Choroid plexus epithelial cell (primary cell): ENCODE measurements around the gene KMT5B.

ENCODE experiments used
- DNase-seq: peaks from one replicate; pipeline ENCODE4 v3.0.0-alpha.2; 2010; ENCODE audit warnings: low read depth
- H3K4me3 ChIP-seq: 2 replicates; pipeline ENCODE4 v1.5.1; 2011; ENCODE audit warnings: low read depth, mild to moderate bottlenecking, control low read depth, low read length, moderate library complexity
- TF ChIP-seq, protein P1 (sequence below): conservative IDR thresholded peaks from 2 replicates; pipeline ENCODE4 v1.5.1; 2011; ENCODE audit warnings: low read depth, mild to moderate bottlenecking, control low read depth, inconsistent platforms, low read length, moderate library complexity

KMT5B gene

DNA sequence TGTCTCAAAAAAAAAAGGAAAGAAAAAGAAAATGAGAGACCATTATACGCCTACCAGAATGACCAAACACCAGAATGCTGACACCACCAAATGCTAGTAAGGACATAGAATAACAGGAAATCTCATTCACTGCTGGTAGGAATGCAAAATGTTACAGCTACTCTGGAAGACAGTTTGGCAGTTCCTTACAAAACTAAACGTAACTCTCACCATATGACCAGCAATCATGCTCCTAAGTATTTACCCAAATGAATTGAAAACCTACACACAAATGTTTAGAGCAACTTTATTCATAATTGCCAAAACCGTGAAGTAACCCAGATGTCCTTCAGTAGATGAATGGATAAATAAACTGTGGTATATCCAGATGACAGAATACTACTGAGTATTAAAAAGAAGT lies 99.1 kb downstream of the KMT5B start:
- no peak overlapping the region for H3K4me3 ChIP-seq
- peak; percentile 74 for DNase-seq
- TF ChIP-seq, protein P1, sequence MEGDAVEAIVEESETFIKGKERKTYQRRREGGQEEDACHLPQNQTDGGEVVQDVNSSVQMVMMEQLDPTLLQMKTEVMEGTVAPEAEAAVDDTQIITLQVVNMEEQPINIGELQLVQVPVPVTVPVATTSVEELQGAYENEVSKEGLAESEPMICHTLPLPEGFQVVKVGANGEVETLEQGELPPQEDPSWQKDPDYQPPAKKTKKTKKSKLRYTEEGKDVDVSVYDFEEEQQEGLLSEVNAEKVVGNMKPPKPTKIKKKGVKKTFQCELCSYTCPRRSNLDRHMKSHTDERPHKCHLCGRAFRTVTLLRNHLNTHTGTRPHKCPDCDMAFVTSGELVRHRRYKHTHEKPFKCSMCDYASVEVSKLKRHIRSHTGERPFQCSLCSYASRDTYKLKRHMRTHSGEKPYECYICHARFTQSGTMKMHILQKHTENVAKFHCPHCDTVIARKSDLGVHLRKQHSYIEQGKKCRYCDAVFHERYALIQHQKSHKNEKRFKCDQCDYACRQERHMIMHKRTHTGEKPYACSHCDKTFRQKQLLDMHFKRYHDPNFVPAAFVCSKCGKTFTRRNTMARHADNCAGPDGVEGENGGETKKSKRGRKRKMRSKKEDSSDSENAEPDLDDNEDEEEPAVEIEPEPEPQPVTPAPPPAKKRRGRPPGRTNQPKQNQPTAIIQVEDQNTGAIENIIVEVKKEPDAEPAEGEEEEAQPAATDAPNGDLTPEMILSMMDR, result peak; percentile 39

DNA sequence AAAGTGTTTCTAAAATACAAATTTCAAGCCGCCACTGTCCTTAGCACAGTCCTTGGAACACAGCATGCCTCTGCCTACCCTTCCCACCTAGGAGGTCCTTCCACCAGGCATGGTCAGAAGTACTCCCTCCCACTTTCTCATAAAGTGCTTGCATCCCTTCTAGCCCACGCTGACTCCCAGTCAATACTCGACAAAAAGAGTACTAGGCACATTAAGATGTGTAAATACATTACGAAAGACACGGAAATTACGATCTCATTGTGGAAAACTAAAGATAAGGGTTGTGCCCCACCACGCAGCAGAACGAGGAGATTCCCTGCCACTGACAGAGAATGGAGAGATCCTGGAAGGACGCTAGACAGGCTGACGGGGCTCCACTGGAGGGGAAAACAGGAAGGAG lies 105.4 kb downstream of the KMT5B start:
- no peak for DNase-seq
- TF ChIP-seq, protein P1, result no peak
- H3K4me3 ChIP-seq, result no peak overlapping the region

DNA sequence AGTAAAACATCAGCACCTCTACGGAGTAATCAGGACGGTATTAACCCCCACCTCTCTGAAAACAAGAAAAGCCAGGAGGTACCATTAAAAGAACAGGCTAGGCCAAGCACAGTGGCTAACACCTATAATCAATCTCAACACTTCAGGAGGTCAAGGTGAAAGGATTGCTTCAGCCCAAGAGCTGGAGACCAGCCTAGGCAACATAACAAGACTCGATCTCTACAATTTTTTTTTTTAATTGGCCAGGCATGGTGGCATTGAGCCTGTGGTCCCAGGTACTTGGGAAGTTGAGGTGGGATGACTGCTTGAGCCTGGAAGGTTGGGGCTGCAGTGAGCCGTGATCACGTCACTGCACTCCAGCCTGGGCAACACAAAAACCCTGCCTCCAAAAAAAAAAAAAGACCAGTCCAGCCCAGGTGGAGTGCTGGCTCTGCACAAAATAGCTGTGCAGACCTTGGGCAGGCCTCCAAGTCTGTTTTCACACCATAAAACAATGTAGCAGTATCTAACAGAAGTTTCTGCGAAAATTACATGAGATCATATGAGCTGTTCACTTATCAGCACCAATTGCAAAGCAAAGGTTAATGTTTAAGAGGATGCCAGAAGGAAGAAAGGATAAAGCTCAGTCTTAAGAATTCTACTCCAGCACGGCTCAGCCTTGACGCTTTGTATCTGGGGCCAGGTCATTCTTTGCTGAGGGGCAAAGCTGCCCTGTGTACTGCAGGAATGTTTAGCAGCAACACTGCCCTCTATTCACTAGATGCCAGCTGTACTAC lies 106.7 kb downstream of the KMT5B start:
- TF ChIP-seq, protein P1, result no peak
- no peak for DNase-seq
- no peak overlapping the region for H3K4me3 ChIP-seq
